Panc1 (cell line): ENCODE measurements around the gene WRAP53. TPM values are rescaled to one million over a fixed set of nuclear protein-coding genes. Genes with fewer than 3 reads are reported as not detected.

Experiments
- ATAC-seq: fragments of 200-7000 bp; cut with Tn5 transposase; 2 replicates; pipeline ENCODE4 v1.9.1; 2020; ENCODE audit warnings: mild to moderate bottlenecking, moderate library complexity
- BruUV-seq: library from RNA; stranded (reverse); fragments of 400-500 nt; replicated peaks from 2 replicates; lab custom pipeline; 2021; lab: Mats Ljungman, UMichigan
- CTCF ChIA-PET: fragments of 300-600 bp; sonication (Branson Sonifier 250); formaldehyde crosslinking; loops from one replicate; lab custom pipeline; 2022; ENCODE audit warnings: antibody characterized with exemption; lab: Charles Lee
- POLR2A ChIA-PET: fragments of 300-600 bp; sonication (Branson Sonifier 250); formaldehyde crosslinking; loops from one replicate; lab custom pipeline; 2022; ENCODE audit warnings: antibody characterized with exemption; lab: Charles Lee
- DNase-seq: peaks from one replicate; pipeline ENCODE4 v3.0.0-alpha.2; 2010; ENCODE audit warnings: low read depth, low spot score
- H3K27ac ChIP-seq: 2 replicates; pipeline ENCODE4 v1.5.1; 2011; ENCODE audit warnings: mild to moderate bottlenecking, low read length, inconsistent platforms
- H3K27me3 ChIP-seq: fragments of 200-500 bp; sonication (Bioruptor generic); 2 replicates; pipeline ENCODE4 v1.6.0; 2014; ENCODE audit warnings: low read length, inconsistent platforms; ENCODE audit not compliant: control insufficient read depth, insufficient read depth
- H3K36me3 ChIP-seq: fragments of 200-500 bp; sonication (Bioruptor generic); 2 replicates; pipeline ENCODE4 v1.5.1; 2014; ENCODE audit warnings: inconsistent platforms, mild to moderate bottlenecking, low read length, moderate library complexity; ENCODE audit not compliant: control insufficient read depth, insufficient read depth
- H3K4me1 ChIP-seq: 2 replicates; pipeline ENCODE4 v1.5.1; 2011; ENCODE audit warnings: inconsistent platforms, mild to moderate bottlenecking, low read length, moderate library complexity; ENCODE audit not compliant: control insufficient read depth, insufficient read depth
- H3K4me3 ChIP-seq, 2 experiments: 2 replicates each; pipeline ENCODE4 v1.5.1; 2011 to 2012; ENCODE audit warnings: low read depth in 2 of 2, low read length in 2 of 2, mild to moderate bottlenecking in 2 of 2, inconsistent platforms in 1 of 2, moderate library complexity in 1 of 2
- H3K9me3 ChIP-seq: fragments of 200-500 bp; sonication (Bioruptor generic); 2 replicates; pipeline ENCODE4 v1.5.1; 2014; ENCODE audit warnings: low read depth, mild to moderate bottlenecking, inconsistent platforms, low read length, moderate library complexity; ENCODE audit not compliant: control insufficient read depth, insufficient read depth
- CTCF ChIP-seq: fragments of 450-650 bp; IDR thresholded peaks from 2 replicates; pipeline ENCODE4 v1.5.1; 2017; ENCODE audit warnings: mild to moderate bottlenecking
- POLR2AphosphoS5 ChIP-seq: IDR thresholded peaks from 2 replicates; pipeline ENCODE4 v1.6.1; 2012; ENCODE audit warnings: mild to moderate bottlenecking, low read depth, low read length, moderate library complexity
- REST ChIP-seq, 2 experiments: IDR thresholded peaks; 2 replicates each; pipeline ENCODE4 v1.6.1; 2011 to 2012; ENCODE audit warnings: low read depth in 2 of 2, control low read depth in 1 of 2, low read length in 1 of 2, mild to moderate bottlenecking in 1 of 2, moderate library complexity in 1 of 2; ENCODE audit not compliant: insufficient read depth in 1 of 2
- SIN3A ChIP-seq: IDR thresholded peaks from 2 replicates; pipeline ENCODE4 v1.6.1; 2012; ENCODE audit warnings: low read depth, mild to moderate bottlenecking, low read length, moderate library complexity, borderline replicate concordance; ENCODE audit not compliant: insufficient read depth
- TCF7L2 ChIP-seq: IDR thresholded peaks from 2 replicates; pipeline ENCODE4 v1.6.1; 2011; ENCODE audit warnings: mild to moderate bottlenecking, low read depth, low read length, inconsistent platforms
- in situ Hi-C: cut with HindIII; loops from 2 replicates; pipeline ENCODE4 v1.10.0; 2016; ENCODE audit warnings: low sequenced_read_pairs, low pct_unique_long_range_greater_than_20kb
- intact Hi-C: fragments of 100-400 bp; cut with micrococcal nuclease; formaldehyde crosslinking; loops from one replicate; pipeline ENCODE4 v1.10.0; 2022; ENCODE audit not compliant: unreplicated experiment
- total RNA-seq: library from RNA; stranded (reverse); gene quantifications from one replicate; pipeline ENCODE4 v1.2.1, GENCODE V29; 2021; ENCODE audit not compliant: unreplicated experiment

Gene WRAP53
- total RNA-seq, 1 experiment from 2014 or later = 27.0 TPM

- Histone ChIP-seq H3K27ac (peak overlapping the region; percentile 92), H3K9me3 (no peaks in the 10 kb centered on the region), H3K4me3 (peak overlapping the region; percentile 91 to 97), H3K27me3 (no peaks in the 10 kb centered on the region), H3K4me1 (peaks cover 9% of the 10 kb centered on the region; the same call in 1 of the 2 replicates), H3K36me3 (peaks cover 12% of the 10 kb centered on the region)
- in situ Hi-C loops = no loop called here
- TF ChIP-seq POLR2AphosphoS5 (peak; percentile 40; the same call in 1 of the 2 replicates), CTCF (no peak), REST (IDR thresholded peaks at IDR 0.05; ENCODE audit: insufficient read depth in 1 of 2, low read depth in 2 of 2, low read length in 1 of 2) (no peak), TCF7L2 (0 out of 2 replicates have a peak, but pooled peaks have one; percentile 68), SIN3A (0 out of 2 replicates have a peak, but pooled peaks have one; percentile 44)
- DNase-seq (peak; percentile 82), ATAC-seq (peak; percentile 83)
- BruUV-seq = no TSS peak
- ChIA-PET POLR2A (interaction anchor here (0.5 to 1.0 kb wide), 5 partner anchors 15 to 175 kb away, joined by 3 to 18 read pairs (median 3); no protein-coding TSS in a partner anchor), CTCF (interaction anchor here (0.7 kb wide), 1 partner anchor 9 kb away, joined by 4 read pairs; no protein-coding TSS in a partner anchor)
- intact Hi-C loops = loop anchor here (2.0 kb wide), 1 partner anchor 99 kb away; no protein-coding TSS in a partner anchor
Observed at GRCh38 chr17:7685533-7686221, 2.6 kb upstream of the WRAP53 start.

- DNase-seq (peak; percentile 87), ATAC-seq (peak; percentile 69)
- H3K4me1 ChIP-seq = peaks cover 9% of the 10 kb centered on the region; the same call in 1 of the 2 replicates
- H3K27me3 ChIP-seq = no peaks in the 10 kb centered on the region
- no peak; a peak in 1 of 4 replicates for TF ChIP-seq REST (IDR thresholded peaks at IDR 0.05; ENCODE audit: insufficient read depth in 1 of 2, low read depth in 2 of 2, low read length in 1 of 2)
- peak; percentile 64 for TF ChIP-seq TCF7L2
- no peak for TF ChIP-seq CTCF
- TF ChIP-seq SIN3A = no peak; the same call in 1 of the 2 replicates
- peak; percentile 82 for TF ChIP-seq POLR2AphosphoS5
- peak overlapping the region; percentile 92 for H3K27ac ChIP-seq
- ChIA-PET CTCF (interaction anchor here (0.5 to 2.2 kb wide), 5 partner anchors 10 to 119 kb away, joined by 3 to 8 read pairs (median 5); partner anchors contain the start of gene ATP1B2), POLR2A (interaction anchor here (0.5 to 1.4 kb wide), 10 partner anchors 14 to 126 kb away, joined by 3 to 18 read pairs (median 4); partner anchors contain the start of genes CD68 and MPDU1)
- in situ Hi-C loops = no loop called here
- BruUV-seq = TSS peak; percentile 85
- H3K4me3 ChIP-seq = peak overlapping the region; percentile 91 to 97
- H3K36me3 ChIP-seq = peaks cover 12% of the 10 kb centered on the region
- no peaks in the 10 kb centered on the region for H3K9me3 ChIP-seq
- intact Hi-C loops = loop anchor here (2.0 kb wide), 1 partner anchor 100 kb away; no protein-coding TSS in a partner anchor
Observed at GRCh38 chr17:7686222-7687071, 1.8 kb upstream of the WRAP53 start.
